Memory B cell (primary cell): ENCODE data around the gene TMTC2.
"Not testable (repeated sequence)": the region's sequence is repeated elsewhere in the genome, so short reads cannot be mapped to it uniquely, and the experiment has no call there.

ENCODE experiments used
- ATAC-seq: fragments of 150-1000 bp; cut with Tn5 transposase; 2 replicates; pipeline ENCODE4 v1.10.0; 2021; ENCODE audit warnings: low read depth, mild to moderate bottlenecking, moderate library complexity
- DNase-seq, 2 donors: peaks; one replicate each; pipeline ENCODE4 v3.0.0; 2022; ENCODE audit warnings: low spot score in 2 of 2
- H3K27ac Mint-ChIP-seq: one replicate; pipeline ENCODE4 v1.8.0; 2022; ENCODE audit warnings: mild to moderate bottlenecking, moderate library complexity, mixed read lengths
- H3K27me3 Mint-ChIP-seq: one replicate; pipeline ENCODE4 v1.8.0; 2022; ENCODE audit warnings: mixed read lengths
- H3K36me3 Mint-ChIP-seq: one replicate; pipeline ENCODE4 v1.8.0; 2022; ENCODE audit warnings: mild to moderate bottlenecking, mixed read lengths
- H3K4me1 Mint-ChIP-seq: one replicate; pipeline ENCODE4 v1.8.0; 2022; ENCODE audit warnings: mixed read lengths
- H3K4me3 Mint-ChIP-seq: one replicate; pipeline ENCODE4 v1.8.0; 2022; ENCODE audit warnings: mild to moderate bottlenecking, moderate library complexity, mixed read lengths
- H3K9me3 Mint-ChIP-seq: one replicate; pipeline ENCODE4 v1.8.0; 2022; ENCODE audit warnings: mixed read lengths

Gene TMTC2

DNA sequence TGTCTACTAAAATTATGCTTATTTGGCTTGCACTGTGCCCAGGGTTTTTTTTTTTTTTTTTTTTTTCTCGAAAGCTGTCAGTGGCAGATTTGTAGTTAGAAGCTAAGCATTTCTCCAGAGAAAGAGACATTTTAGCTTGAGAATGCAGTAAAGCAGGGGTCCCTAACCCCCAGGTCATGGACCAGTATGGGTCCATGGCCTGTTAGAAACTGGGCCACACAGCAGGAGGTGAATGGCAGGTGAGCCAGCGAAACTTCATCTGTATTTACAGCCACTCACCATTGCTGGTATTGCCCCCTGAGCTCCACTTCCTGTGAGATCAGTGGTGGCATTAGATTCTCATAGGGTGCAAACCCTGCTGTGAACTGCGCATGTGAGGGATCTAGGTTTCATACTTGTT, 73.7 kb downstream of the TMTC2 start:
- Mint-ChIP-seq H3K27me3 (no peaks in the 10 kb centered on the region), H3K9me3 (no peaks in the 10 kb centered on the region), H3K4me3 (no peak overlapping the region), H3K36me3 (peaks cover 1% of the 10 kb centered on the region), H3K27ac (no peak overlapping the region), H3K4me1 (peaks cover 2% of the 10 kb centered on the region)
- DNase-seq (no peak), ATAC-seq (no peak)

DNA sequence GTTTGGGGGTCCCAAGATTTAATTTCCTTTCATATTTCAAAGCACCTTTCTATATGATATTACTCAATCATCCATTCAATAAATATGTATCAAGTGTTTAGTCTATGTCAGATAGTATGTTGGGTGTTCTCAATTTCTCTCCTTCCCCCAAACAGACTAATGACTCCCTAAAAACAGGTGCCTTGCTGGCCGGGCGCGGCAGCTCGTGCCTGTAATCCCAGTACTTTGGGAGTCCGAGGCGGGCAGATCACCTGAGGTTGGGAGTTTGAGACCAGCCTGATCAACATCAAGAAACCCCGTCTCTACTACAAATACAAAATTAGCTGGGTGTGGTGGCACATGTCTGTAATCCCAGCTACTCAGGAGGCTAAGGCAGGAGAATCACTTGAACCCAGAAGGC, 78.5 kb downstream of the TMTC2 start:
- H3K27ac Mint-ChIP-seq, H3K4me3 Mint-ChIP-seq, DNase-seq, ATAC-seq, H3K36me3 Mint-ChIP-seq, H3K27me3 Mint-ChIP-seq, H3K4me1 Mint-ChIP-seq, H3K9me3 Mint-ChIP-seq: not testable (repeated sequence)

DNA sequence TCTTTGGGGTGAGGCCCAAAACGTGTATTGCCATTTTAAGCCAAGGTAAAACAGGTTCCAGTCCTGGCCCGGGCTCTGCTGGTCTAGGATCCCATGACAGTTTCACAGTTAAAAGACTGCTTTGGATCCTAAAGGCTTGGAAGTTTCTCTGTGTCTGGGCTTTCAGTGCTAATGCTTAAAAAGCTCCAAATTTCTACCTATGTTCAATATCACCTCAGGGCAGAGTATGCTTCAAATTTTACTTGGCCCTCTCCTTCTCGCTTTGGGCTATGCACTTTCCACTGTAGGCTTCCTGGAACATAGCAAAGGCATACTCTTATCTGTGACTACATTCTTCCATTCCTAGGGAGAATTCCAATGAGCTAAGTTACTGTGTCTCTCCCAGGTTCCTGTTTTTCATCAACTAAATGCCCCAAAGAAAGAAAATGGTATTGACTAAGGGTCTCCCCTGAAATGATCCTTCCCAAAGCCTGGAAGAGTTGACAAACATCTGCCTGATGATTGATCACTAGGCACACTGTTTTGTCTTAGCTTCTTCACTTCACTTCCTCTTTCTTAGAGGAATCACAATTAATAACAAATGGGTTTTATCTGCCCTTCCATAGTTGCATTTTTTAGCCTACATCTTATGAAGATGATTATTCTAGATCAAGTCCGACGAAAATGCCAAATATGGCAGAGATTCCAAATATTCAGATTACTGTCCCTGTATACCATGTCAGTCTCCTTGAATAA, 79.4 kb downstream of the TMTC2 start:
- ATAC-seq, result no peak
- H3K36me3 Mint-ChIP-seq, result no peaks in the 10 kb centered on the region
- H3K27ac Mint-ChIP-seq, result no peak overlapping the region
- no peaks in the 10 kb centered on the region for H3K4me1 Mint-ChIP-seq
- H3K27me3 Mint-ChIP-seq, result no peaks in the 10 kb centered on the region
- no peak overlapping the region for H3K4me3 Mint-ChIP-seq
- no peak for DNase-seq
- no peaks in the 10 kb centered on the region for H3K9me3 Mint-ChIP-seq

DNA sequence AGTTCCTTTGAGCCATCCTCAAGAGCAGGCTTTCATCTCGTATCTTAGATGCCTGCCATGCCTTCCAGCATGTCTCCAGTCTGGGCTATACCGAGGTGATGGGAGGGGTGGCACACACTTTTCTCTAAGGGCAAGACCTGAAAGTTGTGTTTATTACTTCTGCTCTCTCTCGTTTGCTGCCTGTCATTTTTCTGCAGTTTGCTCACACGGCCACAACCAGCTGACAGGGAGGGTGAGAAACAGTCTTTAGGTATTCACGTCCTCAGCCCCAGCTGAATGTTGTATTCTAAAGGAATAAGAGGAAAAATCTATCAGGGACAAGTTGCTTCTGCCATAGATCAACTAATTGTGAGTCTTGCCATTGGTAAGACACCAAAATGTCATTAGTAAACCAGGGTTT, 88.0 kb downstream of the TMTC2 start:
- no peaks in the 10 kb centered on the region for H3K36me3 Mint-ChIP-seq
- no peak for DNase-seq
- no peaks in the 10 kb centered on the region for H3K9me3 Mint-ChIP-seq
- no peak overlapping the region for H3K4me3 Mint-ChIP-seq
- H3K27ac Mint-ChIP-seq, result no peak overlapping the region
- no peak for ATAC-seq
- no peaks in the 10 kb centered on the region for H3K27me3 Mint-ChIP-seq
- no peaks in the 10 kb centered on the region for H3K4me1 Mint-ChIP-seq

DNA sequence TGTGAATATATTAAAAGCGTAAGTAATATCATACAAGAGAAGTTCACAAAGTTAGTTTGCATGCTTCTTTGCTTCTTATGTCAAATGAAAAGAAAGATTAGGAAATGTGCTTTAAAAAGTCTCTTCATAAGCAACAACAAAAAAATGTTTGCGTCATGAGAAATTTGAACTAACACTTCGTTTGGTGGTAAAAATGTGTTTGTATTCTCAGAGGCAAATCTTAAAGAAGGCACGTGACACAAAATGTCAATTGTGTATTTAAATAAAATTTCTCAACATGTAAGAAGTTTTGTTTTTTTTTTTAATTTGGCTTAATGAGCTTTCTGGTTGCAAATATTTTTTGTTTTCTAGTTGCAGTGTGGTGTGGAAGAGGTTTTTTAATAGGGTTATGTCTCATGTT, 93.8 kb downstream of the TMTC2 start:
- Mint-ChIP-seq H3K36me3 (no peaks in the 10 kb centered on the region), H3K27me3 (no peaks in the 10 kb centered on the region), H3K4me3 (no peak overlapping the region), H3K27ac (no peak overlapping the region), H3K4me1 (peaks cover 3% of the 10 kb centered on the region), H3K9me3 (no peaks in the 10 kb centered on the region)
- DNase-seq, result no peak
- ATAC-seq, result no peak

DNA sequence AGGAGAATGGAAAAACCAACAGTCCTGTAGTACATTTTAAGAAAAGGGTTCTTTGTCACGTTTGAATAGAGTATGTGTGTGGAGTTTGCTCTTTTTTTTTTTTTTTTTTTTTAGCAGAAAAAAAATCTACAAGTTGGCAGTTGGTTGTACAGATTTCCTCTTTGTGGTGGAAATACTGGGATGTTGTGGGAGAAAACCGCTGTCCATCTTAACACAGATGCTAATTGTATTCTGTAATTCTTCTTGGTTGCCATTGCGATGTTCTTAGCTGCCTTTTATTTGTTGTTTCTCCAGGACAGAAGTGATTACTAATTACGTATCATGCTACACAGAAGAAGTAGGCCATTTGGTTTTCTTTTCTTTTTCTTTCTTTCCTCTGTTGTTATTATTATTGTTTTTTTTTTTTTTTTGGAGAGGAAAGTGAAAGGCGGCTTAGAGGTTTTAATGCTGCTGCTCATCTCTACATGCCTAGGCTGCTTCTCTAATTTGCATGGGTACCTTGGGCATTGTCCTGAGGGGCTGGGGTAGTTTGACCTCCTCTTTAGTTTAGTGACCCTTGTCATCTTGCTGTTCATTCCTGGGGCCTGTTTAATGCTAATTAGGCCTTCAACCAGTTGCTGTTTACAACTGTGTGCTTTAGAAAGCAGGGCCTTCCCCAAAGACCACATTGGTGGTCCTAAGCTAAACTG, 94.7 kb downstream of the TMTC2 start:
- Mint-ChIP-seq H3K4me3 (no peak overlapping the region), H3K27ac (no peak overlapping the region), H3K27me3 (no peaks in the 10 kb centered on the region), H3K9me3 (no peaks in the 10 kb centered on the region), H3K36me3 (no peaks in the 10 kb centered on the region), H3K4me1 (peaks cover 3% of the 10 kb centered on the region)
- ATAC-seq, result no peak
- no peak for DNase-seq

DNA sequence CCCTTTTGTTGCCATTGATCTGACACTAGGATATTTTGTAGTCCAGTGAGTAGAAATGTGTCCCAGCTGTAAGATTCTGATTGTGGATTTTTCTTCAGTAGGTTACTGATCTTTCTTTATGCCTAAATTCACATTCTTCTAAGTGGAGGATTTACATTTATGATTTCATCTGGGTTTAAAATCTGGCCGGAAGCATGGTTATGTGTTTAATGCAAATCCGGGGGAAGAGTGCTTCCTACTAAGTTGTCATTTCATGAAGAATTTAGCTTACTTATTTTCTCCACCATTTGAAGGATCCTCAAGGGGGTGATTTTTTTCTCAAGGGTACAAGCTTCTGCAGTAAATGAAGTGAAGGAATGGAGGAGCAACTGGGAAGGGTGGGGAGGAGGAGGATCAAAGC, 96.7 kb downstream of the TMTC2 start:
- no peaks in the 10 kb centered on the region for H3K9me3 Mint-ChIP-seq
- no peaks in the 10 kb centered on the region for H3K36me3 Mint-ChIP-seq
- H3K4me3 Mint-ChIP-seq, result no peak overlapping the region
- H3K27me3 Mint-ChIP-seq, result no peaks in the 10 kb centered on the region
- DNase-seq, result no peak
- ATAC-seq, result no peak
- no peak overlapping the region for H3K27ac Mint-ChIP-seq
- peaks cover 3% of the 10 kb centered on the region for H3K4me1 Mint-ChIP-seq

DNA sequence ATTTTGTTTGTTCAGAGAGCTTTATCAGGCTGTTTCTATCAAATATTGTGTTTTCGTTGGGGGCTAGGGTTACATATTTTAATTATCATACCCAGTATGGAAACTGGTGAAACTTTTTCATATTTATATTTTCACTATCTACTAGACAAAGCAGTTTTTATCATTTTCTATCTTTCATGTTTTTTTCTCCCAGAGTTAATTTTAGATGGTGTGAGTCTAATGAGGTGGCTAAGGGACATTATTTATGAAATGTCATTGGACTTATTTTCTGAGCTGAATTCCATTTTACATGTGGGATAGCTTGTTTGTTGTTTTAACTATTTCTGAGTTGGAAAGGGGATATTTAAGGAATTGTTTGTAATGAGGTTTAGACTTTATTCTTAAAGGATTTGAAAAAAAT, 100.3 kb downstream of the TMTC2 start:
- no peak overlapping the region for H3K4me3 Mint-ChIP-seq
- ATAC-seq, result no peak

DNA sequence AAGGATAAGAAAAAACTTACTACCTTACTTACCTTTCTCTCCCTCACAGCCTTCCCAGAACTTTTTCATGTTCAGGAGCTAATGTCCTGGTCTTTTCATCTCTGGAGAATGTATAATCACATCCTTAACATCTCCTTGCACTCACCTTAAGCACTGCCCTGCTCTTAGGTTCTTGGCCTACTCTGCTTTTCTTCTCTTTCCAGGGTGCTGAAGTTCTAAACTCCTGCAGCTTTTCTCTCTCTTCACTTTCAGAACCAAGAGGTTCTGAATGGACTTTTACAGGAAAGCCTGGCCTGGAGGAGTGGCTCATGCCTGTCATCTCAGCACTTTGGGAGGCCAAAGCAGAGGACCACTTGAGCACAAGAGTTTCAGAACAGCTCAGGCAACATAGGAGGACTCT, 101.9 kb downstream of the TMTC2 start:
- no peak for DNase-seq
- Mint-ChIP-seq H3K4me1 (no peaks in the 10 kb centered on the region), H3K27ac (no peak overlapping the region), H3K9me3 (no peaks in the 10 kb centered on the region), H3K27me3 (no peaks in the 10 kb centered on the region), H3K36me3 (peaks cover 3% of the 10 kb centered on the region), H3K4me3 (no peak overlapping the region)
- no peak for ATAC-seq

More for the DNA sequence above, 100.3 kb downstream of the TMTC2 start:
- no peak for DNase-seq
- Mint-ChIP-seq H3K4me1 (peaks cover 3% of the 10 kb centered on the region), H3K36me3 (peaks cover 3% of the 10 kb centered on the region), H3K27me3 (no peaks in the 10 kb centered on the region), H3K27ac (no peak overlapping the region), H3K9me3 (no peaks in the 10 kb centered on the region)

DNA sequence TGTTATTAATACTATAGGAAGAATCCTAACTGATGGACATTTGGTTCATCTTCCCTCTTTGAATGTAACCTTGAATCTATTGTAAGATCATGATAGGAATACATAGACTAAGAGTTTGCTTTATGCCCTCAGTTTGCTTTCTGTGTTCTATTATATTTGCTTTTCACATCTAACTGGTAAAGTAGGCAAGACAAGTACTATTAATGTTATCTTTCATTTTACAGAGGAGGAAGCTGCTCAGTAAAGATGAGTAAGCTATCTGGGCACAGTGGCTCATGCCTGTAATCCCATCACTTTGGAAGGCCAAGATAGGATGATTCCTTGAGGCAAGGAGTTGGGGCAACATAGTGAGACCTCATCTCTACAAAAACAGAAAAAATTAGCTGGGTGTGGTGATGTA, 103.0 kb downstream of the TMTC2 start:
- DNase-seq (no peak), ATAC-seq (no peak)
- Mint-ChIP-seq H3K27ac (no peak overlapping the region), H3K36me3 (peaks cover 3% of the 10 kb centered on the region), H3K4me3 (no peak overlapping the region), H3K4me1 (no peaks in the 10 kb centered on the region), H3K27me3 (no peaks in the 10 kb centered on the region), H3K9me3 (no peaks in the 10 kb centered on the region)

DNA sequence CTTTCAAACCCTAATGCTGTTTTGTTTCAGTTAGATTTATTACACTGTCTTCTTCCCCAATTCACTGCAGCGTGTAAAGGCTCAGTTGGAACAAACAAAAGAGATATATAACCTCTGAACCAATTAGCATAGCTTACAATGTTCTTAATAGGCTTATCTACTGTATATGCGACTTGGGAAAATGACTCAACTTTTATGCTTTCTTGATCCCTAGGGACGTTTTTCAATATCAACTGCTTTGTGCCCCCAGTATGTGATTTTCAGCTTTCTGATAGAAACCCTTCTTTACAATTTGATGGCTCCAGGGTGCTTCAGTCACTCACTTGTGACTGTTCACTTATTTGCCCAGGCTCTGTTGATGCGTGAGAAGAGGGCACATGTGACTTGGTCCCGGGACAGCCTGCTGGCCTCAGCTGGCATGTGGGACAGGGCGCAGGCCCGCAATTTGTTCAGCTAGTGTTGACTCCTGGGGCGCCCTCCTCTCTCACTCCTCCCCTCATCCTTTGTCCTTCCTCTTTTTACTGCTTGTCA, 107.1 kb downstream of the TMTC2 start:
- Mint-ChIP-seq H3K4me3 (no peak overlapping the region), H3K27me3 (no peaks in the 10 kb centered on the region), H3K9me3 (no peaks in the 10 kb centered on the region), H3K4me1 (no peaks in the 10 kb centered on the region), H3K36me3 (peaks cover 3% of the 10 kb centered on the region), H3K27ac (no peak overlapping the region)
- no peak for ATAC-seq
- DNase-seq, result no peak

DNA sequence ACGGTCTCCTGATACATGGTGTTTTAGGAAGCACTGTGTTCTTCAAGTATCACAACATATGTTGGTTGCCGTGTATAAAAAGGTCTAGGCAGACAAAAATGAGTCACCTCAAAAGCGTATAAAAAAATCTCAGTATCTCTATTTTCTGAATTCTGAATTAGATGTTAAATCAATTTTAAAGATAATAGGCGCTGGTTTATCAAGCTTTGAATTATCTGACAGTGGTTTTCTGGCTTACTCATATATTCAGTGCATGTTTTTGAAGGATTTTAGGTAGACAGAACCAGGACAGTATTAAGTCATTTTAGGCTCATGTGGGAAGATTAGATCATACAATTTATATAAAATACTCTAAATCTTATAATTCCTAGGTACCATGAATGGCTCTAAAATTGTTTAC, 110.8 kb downstream of the TMTC2 start:
- no peak for ATAC-seq

DNA sequence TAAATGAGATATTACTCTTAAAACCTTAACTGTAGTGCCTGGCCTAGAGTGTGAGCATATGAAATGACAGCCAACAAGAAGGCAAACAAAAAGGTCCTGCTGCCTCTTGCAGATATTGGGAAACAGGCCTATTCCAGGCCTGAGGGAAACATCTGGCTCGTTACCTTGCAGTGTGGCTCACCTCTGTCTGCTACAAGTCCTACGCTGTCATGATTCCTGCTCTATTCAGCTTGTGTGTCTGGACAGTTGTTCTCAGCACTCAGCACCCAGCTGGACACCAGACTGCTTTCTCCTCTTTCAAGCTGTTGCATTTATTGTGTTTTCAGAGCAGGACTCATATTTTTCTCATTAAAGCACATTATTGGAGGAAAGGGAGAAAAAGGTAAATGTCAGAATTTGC, 113.5 kb downstream of the TMTC2 start:
- Mint-ChIP-seq H3K27ac (no peak overlapping the region), H3K4me3 (no peak overlapping the region), H3K36me3 (peaks cover 3% of the 10 kb centered on the region), H3K27me3 (no peaks in the 10 kb centered on the region), H3K4me1 (no peaks in the 10 kb centered on the region), H3K9me3 (no peaks in the 10 kb centered on the region)
- ATAC-seq (no peak), DNase-seq (no peak)

More for the DNA sequence above, 110.8 kb downstream of the TMTC2 start:
- no peaks in the 10 kb centered on the region for H3K4me1 Mint-ChIP-seq
- H3K36me3 Mint-ChIP-seq, result peaks cover 3% of the 10 kb centered on the region
- no peaks in the 10 kb centered on the region for H3K9me3 Mint-ChIP-seq
- no peaks in the 10 kb centered on the region for H3K27me3 Mint-ChIP-seq
- H3K4me3 Mint-ChIP-seq, result no peak overlapping the region
- DNase-seq, result no peak
- H3K27ac Mint-ChIP-seq, result no peak overlapping the region

DNA sequence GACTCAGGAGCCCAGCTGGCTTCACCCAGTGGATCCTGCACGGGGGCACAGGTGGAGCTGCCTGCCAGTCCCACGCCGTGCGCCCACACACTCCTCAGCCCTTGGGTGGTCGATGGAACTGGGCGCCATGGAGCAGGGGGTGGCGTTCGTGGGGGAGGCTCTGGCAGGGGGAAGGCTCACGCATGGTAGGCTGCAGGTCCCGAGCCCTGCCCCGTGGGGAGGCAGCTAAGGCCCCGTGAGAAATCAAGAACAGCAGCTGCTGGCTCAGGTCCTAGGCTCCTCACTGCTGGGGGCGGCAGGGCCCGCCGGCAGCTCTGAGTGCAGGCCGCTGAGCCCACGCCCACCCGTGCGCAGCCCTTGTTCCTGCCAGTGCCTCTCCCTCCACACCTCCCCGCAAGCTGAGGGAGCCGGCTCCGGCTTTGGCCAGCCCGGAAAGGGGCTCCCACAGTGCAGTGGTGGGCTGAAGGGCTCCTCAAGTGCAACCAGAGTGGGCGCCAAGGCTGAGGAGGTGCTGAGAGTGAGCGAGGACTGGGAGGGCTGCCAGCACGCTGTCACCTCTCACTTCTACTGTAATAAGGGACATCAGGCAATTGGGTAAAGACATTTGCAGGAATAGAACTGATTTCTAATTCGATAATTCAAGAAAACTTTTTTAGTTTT, 115.4 kb downstream of the TMTC2 start:
- H3K4me1 Mint-ChIP-seq, result no peaks in the 10 kb centered on the region
- no peak overlapping the region for H3K27ac Mint-ChIP-seq
- DNase-seq, result no peak
- peaks cover 1% of the 10 kb centered on the region for H3K27me3 Mint-ChIP-seq
- H3K36me3 Mint-ChIP-seq, result peaks cover 3% of the 10 kb centered on the region
- H3K9me3 Mint-ChIP-seq, result no peaks in the 10 kb centered on the region
- no peak for ATAC-seq
- H3K4me3 Mint-ChIP-seq, result no peak overlapping the region
